Neutrophil (primary cell): ENCODE results near the gene CAV1.
"Not testable (repeated sequence)": the region's sequence is repeated elsewhere in the genome, so short reads cannot be mapped to it uniquely, and the experiment has no call there.

Source experiments
- H3K27ac ChIP-seq: fragments of 200-600 bp; sonication (generic); 2 replicates; pipeline ENCODE4 v1.5.1; 2016; ENCODE audit warnings: mild to moderate bottlenecking, moderate library complexity
- H3K27me3 ChIP-seq: fragments of 200-600 bp; sonication (generic); 2 replicates; pipeline ENCODE4 v1.6.0; 2016; ENCODE audit warnings: mild to moderate bottlenecking
- H3K36me3 ChIP-seq: fragments of 200-600 bp; sonication (generic); 2 replicates; pipeline ENCODE4 v1.5.1; 2017
- H3K4me1 ChIP-seq, 2 experiments: fragments of 200-600 bp in 1 of 2; sonication (generic) in 1 of 2; 1 replicate in 1 of 2; 2 replicates in 1 of 2; pipeline versions ENCODE4 v1.5.1 to v1.6.1; 2013 to 2016; ENCODE audit warnings: low read depth in 1 of 2, low read length in 1 of 2, mild to moderate bottlenecking in 1 of 2, moderate library complexity in 1 of 2; ENCODE audit not compliant: control insufficient read depth in 1 of 2, insufficient read depth in 1 of 2
- H3K4me3 ChIP-seq, 2 experiments: fragments of 200-600 bp in 1 of 2; sonication (generic) in 1 of 2; 1 replicate in 1 of 2; 2 replicates in 1 of 2; pipeline ENCODE4 v1.5.1; 2013 to 2016; ENCODE audit warnings: low read depth in 1 of 2, low read length in 1 of 2, mild to moderate bottlenecking in 1 of 2, moderate library complexity in 1 of 2
- H3K9me3 ChIP-seq: fragments of 200-600 bp; sonication (generic); 2 replicates; pipeline ENCODE4 v1.5.1; 2016
- TF ChIP-seq, protein P1 (sequence below): fragments of 200-600 bp; sonication (generic); IDR thresholded peaks from 2 replicates; pipeline ENCODE4 v1.5.1; 2016; ENCODE audit warnings: antibody characterized with exemption

CAV1 gene, protein sequence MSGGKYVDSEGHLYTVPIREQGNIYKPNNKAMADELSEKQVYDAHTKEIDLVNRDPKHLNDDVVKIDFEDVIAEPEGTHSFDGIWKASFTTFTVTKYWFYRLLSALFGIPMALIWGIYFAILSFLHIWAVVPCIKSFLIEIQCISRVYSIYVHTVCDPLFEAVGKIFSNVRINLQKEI

DNA sequence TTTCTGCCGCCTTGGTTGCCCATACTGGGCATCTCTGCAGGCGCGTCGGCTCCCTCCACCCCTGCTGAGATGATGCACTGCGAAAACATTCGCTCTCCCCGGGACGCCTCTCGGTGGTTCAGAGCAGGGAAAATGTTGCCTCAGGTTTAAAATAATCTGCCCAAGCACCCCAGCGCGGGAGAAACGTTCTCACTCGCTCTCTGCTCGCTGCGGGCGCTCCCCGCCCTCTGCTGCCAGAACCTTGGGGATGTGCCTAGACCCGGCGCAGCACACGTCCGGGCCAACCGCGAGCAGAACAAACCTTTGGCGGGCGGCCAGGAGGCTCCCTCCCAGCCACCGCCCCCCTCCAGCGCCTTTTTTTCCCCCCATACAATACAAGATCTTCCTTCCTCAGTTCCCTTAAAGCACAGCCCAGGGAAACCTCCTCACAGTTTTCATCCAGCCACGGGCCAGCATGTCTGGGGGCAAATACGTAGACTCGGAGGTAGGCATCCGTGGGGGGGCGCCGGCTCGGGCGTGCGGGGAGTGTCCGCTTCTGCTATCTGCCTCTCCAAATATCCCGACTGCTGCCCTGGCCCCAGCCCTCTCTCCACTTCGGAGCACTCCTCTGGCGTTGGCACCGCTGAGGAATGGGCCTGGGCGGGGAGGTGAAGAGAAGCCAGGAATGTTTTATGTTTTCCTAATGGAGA lies at the start of gene CAV1:
Gene CAV1, plus strand, starts transcription at position 428 of the 689 bp plus-strand sequence. Its CDS starts 27 bp downstream, at position 455.
- Histone ChIP-seq H3K4me3 (peak within 1 kb of the TSS in 1 of 2 experiments; percentile 40), H3K4me1 (peaks cover 14 to 24% of the 10 kb centered on the region in 2 experiments), H3K27me3 (peaks cover 91% of the 10 kb centered on the region), H3K9me3 (no peaks in the 10 kb centered on the region), H3K36me3 (no peaks in the 10 kb centered on the region), H3K27ac (no peak within 1 kb of the TSS)
- TF ChIP-seq, protein P1, sequence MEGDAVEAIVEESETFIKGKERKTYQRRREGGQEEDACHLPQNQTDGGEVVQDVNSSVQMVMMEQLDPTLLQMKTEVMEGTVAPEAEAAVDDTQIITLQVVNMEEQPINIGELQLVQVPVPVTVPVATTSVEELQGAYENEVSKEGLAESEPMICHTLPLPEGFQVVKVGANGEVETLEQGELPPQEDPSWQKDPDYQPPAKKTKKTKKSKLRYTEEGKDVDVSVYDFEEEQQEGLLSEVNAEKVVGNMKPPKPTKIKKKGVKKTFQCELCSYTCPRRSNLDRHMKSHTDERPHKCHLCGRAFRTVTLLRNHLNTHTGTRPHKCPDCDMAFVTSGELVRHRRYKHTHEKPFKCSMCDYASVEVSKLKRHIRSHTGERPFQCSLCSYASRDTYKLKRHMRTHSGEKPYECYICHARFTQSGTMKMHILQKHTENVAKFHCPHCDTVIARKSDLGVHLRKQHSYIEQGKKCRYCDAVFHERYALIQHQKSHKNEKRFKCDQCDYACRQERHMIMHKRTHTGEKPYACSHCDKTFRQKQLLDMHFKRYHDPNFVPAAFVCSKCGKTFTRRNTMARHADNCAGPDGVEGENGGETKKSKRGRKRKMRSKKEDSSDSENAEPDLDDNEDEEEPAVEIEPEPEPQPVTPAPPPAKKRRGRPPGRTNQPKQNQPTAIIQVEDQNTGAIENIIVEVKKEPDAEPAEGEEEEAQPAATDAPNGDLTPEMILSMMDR, result no peak

DNA sequence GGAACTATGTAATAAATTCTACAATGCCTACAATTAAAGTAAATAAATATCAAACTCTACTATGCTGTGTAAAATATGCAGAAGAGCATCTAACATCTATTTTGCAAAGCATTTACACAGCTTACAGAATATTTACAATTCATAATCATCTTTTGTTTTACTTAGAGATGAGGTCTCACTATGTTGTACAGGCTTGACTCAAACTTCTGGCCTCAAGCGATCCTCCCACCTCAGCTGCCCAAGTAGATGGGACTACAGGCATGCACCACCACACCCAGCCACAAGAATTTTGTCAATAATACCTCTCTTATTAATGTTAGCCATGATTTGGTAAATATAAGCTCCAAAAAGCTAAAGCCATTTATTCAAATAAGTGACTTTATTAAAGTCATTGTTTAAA lies 47.2 kb upstream of the CAV1 start:
- Histone ChIP-seq H3K9me3 (no peaks in the 10 kb centered on the region), H3K27me3 (no peaks in the 10 kb centered on the region), H3K36me3 (no peaks in the 10 kb centered on the region), H3K27ac (no peak overlapping the region), H3K4me3 (no peak overlapping the region), H3K4me1 (no peaks in the 10 kb centered on the region)
- TF ChIP-seq, protein P1, result no peak

GRCh38 chr7:116478834-116479233 lies 46.0 kb upstream of the CAV1 start:
- no peak overlapping the region for H3K4me3 ChIP-seq
- H3K27ac ChIP-seq, result no peak overlapping the region
- no peaks in the 10 kb centered on the region for H3K27me3 ChIP-seq
- H3K36me3 ChIP-seq, result no peaks in the 10 kb centered on the region
- TF ChIP-seq, protein P1, result no peak
- no peaks in the 10 kb centered on the region for H3K9me3 ChIP-seq
- no peaks in the 10 kb centered on the region for H3K4me1 ChIP-seq

DNA sequence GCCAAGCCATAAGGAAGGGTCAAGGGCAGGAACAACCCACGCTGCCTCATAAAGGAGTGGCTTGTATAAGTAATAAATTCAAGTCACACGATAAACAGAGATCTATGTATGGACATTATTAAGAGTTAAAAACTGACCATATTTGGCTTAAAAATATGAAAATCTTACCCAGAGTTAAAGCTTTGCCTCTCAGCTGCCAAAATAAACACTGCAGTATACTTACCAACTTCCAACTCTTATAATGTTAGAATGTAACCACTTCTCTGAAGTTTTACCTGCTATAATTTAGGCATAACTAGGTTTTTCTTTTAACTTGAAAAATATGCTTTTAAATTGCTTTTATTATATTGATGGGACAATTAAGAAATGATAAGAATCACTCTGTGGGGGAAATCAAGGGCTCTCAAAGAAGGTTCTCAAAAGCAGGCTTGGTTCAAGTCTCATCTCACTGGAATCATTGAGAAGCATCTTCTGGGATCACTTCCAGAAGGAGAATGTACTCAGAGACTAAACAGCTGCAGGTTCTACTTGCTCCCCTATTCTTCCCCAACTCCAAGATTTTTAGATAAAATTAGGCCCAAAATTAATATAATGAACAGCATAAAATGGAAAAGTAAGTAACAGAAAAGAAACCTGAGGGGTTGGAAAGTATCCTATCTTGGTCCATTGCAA lies 41.4 kb upstream of the CAV1 start:
- Histone ChIP-seq H3K4me1 (no peaks in the 10 kb centered on the region), H3K4me3 (no peak overlapping the region), H3K27ac (no peak overlapping the region), H3K36me3 (no peaks in the 10 kb centered on the region), H3K27me3 (peaks cover 5% of the 10 kb centered on the region), H3K9me3 (no peaks in the 10 kb centered on the region)
- TF ChIP-seq, protein P1, result no peak

DNA sequence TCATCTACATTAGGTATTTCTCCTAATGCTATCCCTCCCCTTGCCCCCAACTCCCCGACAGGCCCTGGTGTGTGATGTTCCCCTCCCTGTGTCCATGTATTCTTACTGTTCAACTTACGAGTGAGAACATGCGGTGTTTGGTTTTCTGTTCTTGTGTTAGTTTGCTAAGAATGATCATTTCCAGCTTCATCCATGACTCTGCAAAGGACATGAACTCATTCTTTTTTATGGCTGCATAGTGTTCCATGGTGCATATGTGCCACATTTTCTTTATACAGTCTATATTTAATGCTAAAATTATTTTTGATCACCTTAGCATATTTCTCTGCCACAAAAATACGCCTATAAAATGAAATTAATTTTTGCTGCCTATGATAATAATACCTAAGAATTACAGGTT lies 40.4 kb upstream of the CAV1 start:
- not testable (repeated sequence) for H3K4me1 ChIP-seq, H3K27ac ChIP-seq, H3K4me3 ChIP-seq, H3K36me3 ChIP-seq, H3K9me3 ChIP-seq, H3K27me3 ChIP-seq
